HG02973 (cell line): ENCODE data around the gene CEPT1.

ENCODE experiments used
- ATAC-seq: cut with Tn5 transposase; IDR thresholded peaks from one replicate; pipeline ENCODE4 v1.9.1; 2021; ENCODE audit warnings: moderate library complexity; ENCODE audit not compliant: unreplicated experiment

CEPT1 gene

GRCh38 chr1:111225717-111226400, 85.8 kb downstream of the CEPT1 start:
- ATAC-seq = no peak

GRCh38 chr1:111227434-111227833, 87.4 kb downstream of the CEPT1 start, which contains the start of gene CHI3L2:
Gene CHI3L2 (plus strand): TSS chr1:111227713. CDS start chr1:111227730, 17 bp downstream.
- no peak for ATAC-seq

DNA sequence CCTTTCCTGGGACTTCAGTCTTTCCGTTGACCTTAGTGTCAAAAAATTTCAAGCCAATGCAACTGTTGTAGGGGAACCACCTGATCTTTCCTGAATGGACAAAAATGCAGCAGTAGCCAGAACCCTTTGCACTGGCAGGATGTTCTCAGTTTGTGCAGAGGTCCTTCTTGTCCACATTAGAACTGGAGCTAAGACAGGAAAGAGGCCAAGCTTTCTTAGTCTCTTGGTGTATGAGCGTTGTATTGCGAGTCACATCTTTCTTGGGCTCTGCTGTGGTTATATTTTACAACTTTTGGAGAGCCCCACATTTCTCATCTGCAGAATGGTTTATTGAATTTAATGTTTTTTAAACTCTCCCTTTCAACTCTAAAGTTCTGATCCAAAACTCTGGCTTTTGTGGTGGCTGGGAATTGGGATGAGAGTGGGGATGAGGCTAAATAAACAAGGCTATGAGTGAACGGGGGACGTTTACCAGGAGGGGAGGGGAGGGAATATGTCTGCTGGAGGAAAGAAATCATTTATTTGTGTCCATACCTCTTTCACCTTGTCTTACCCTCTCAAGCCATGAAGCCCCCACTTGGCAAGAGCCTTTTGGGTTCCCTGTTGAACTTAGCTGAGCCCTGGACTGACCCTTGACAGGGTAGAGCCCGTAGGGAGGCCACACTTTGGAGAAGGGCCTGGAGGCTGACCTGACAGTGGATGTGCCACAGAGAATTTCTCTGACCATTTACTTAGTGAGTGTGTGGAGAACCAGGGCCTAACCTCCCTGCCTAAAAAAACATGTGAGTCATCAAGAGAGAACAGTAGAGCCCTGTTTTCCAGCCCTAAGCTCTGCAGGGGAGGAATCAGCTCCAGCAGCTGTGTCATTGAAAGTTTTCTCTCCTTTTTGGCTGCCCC, 88.1 kb downstream of the CEPT1 start:
- ATAC-seq = no peak

GRCh38 chr1:111228748-111229126, 88.7 kb downstream of the CEPT1 start:
- ATAC-seq = no peak

DNA sequence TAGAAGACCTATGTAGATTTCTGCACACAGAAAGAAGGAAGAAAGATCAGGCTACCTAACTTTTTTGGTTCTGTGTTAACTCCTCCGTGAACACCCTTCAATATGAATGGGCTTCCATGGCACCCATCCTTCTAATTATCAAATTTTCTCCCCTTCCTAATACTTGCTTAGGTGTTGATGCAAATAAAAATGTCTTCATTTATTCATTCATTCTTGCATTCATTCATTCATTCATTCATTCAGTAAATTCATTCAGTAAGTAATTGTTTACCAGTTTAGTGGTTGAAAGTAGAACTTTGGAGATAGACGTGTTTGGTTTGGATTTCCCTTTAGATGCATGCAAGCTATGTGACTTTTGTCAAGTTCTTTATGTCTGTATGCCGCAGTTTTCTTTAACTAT, 92.1 kb downstream of the CEPT1 start:
- no peak for ATAC-seq

- ATAC-seq = no peak
Measured at GRCh38 chr1:111234258-111234657, 94.2 kb downstream of the CEPT1 start.
